ENCODE measurements around the gene F7. TPM values are rescaled to one million over a fixed set of nuclear protein-coding genes. Genes with fewer than 3 reads are reported as not detected.

Gene F7
- total RNA-seq, 1 donor from 2014 or later, result 0.35 TPM

GRCh38 chr13:113086031-113086750, 19.4 kb upstream of the F7 start:
- DNase-seq (ENCODE audit: low spot score), result no peak

DNA sequence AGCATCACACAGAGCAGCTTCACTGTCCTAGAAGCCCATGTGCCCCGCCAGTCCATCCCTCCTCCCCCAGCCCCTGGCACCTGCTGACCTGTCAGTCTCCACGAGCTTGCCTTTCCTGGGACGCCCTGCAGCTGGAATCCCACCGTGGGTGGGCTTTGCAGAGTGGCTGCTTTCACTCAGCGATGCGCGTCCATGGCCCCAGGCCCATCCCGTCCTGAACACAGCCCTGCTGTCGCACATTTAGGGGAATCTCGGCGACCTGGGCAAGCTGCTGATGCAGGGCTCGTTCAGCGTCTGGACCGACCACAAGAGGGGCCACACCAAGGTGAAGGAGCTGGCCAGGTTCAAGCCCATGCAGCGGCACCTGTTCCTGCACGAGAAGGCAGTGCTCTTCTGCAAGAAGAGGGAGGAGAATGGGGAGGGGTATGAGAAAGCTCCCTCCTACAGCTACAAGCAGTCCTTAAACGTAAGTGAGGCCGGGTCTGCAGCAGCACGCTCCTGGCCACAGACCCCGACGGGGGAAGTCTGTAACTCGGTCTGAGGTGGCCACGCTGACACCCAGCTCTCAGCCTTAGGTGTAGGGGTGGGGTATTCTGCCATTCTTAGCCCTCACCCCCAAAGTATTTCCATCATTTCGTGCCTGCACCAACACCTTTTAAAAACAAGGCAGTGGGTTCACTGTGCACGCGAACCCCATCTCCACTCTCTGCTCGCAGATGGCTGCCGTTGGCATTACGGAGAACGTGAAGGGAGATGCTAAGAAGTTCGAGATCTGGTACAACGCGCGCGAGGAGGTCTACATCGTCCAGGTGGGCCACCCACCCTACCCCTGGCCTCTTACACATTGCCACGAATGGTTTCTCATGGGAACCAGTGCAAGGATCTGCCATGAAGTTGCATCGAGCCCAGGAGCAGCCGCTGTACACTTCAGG, 18.3 kb upstream of the F7 start:
- DNase-seq (ENCODE audit: low spot score), result no peak

- no peak for DNase-seq (ENCODE audit: low spot score)
Measured at GRCh38 chr13:113087923-113088690, 17.5 kb upstream of the F7 start.

DNA sequence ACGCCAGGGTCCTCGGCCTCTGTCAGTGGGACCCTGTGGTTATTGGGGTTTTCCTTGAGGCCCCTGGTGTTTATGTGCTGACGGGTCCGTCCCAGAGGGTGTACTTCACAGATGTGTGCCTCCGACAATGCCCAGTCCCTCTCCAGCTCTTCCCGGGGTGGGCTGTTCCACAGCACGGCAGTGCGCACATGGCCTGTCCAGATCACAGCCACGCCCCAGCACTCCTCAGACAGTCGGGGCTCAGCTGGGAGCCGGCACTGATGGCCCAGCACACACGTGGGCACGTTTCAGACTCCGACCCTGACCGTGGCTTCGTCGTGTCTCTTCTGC, 16.9 kb upstream of the F7 start:
- no peak for DNase-seq (ENCODE audit: low spot score)

- DNase-seq (ENCODE audit: low spot score), result no peak
Measured at GRCh38 chr13:113089693-113090414, 15.7 kb upstream of the F7 start.

GRCh38 chr13:113090415-113090770, 15.2 kb upstream of the F7 start:
- no peak for DNase-seq (ENCODE audit: low spot score)

DNA sequence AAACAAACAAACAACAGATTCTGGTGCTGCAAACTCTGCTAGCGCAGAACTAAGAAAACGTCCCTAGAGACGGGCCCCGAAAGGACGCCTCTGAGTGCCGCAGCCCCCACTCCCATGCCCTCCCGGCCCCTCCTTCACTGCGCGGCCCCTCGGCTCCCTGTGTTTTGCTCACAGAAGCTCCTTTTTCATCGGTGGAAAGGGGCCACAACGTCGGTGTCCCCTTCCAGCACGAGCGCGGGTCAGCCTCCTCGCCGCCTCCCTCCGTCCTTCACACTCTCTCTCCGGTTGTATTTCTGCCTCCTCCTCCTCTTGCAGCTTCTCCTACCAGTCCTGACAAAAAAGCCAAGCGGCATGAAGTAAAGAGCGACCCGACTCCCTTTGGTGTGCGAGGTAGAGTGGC, 14.8 kb upstream of the F7 start:
- DNase-seq (ENCODE audit: low spot score), result no peak

DNA sequence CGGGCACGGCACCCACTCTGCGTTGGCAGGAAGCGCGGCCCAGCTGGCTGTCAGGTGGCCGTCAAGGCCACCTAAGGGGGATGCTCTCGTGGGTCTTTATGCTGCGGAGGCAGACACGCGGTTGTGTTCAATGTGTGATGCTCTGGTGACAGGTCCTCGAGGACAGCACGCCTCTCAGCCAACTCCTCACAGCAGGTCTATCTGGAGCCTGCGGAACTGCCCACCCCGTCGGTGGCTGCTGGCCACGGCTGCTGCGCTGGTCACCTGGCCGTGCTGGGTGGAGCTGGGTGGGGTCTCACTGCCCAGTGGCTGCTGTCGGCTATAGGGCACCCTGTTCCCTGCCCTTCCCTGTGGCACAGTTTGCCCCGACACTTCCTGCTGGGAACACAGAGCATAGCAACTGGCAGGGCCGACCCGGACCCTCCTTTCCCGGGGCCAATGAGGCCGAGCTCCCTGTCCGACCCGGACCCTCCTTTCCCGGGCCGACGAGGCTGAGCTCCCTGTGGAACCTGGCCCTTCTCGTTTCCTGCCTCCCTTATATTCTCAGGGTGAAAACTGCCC, 14.3 kb upstream of the F7 start:
- DNase-seq (ENCODE audit: low spot score), result no peak

DNA sequence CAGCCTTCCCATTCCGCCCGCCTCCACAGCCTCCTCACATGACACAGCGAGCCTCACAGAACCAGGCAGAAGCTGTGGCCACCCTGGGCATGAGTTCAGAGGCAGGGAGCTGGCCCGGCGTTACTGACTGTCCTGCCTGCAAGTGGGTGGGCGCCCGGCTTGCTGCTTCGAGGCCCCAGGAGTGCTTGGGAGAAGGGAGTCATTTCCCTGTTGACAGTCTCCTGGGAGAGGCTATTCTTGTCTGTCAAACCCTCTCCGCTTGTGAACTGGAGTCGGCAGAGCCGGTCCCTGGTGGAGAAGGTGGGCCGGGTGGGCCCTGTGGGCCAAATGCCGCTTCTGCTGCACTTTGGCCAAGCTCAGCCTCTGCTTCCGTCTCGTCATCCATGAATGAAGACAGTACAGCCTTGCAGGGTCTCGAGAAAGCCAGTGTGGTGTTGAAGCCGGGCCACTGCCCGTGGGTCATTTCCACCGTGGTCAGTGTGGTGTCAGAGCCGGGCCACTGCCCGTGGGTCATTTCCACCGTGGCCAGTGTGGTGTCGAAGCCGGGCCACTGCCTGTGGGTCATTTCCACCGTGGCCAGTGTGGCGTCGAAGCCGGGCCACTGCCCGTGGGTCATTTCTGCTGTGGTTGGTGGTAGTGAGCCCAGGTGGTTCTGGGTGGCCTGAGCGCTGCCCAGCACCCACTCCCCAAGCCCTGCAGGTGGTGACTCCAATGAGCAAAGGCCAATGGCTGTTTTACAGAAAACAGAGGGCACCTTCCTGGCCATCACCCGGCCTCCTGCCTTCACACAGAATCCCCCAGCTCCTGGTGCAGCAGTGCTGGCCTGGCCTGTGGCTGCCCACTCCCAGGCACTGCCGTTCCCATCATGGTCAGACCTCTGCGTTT, 13.5 kb upstream of the F7 start:
- DNase-seq (ENCODE audit: low spot score), result no peak

DNA sequence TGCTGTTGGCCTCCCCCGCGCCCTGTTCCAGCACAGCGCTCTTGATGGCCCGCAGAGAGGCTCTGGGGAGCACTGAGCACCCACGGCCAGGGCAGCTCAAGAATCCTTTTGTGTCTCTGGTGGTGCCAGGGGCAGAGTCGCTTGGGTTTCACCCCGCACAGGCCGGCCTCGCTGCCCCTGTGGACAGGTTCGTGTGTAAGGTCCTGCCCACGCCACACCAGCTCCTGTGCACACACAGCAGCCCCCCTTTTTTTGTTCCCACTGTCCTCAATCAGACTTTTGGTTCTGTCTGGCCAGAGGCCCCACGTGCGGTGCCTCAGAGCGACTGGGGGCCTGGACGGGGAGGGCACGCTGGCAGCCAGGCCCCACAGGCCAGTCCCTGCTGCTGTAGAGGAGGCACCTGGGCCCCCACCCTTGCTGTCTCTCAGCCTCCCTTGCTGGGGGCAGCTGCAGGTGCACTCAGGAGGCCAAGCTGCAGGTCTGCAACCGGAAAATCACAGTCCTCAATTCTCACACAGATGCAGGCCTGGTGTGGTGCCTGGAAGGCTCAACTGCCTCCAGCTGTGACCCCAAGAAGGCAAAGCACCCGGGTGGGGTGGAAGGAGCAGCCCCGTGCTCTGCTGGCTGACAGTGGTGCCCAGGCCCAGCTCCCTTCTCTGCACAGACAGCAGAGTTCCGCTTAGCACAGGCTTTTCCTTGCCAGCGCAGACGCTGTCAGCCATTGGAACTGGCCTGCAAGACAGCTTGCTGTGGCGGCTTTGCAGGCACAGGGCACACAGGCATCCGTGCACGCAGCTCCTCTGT, 12.6 kb upstream of the F7 start:
- no peak for DNase-seq (ENCODE audit: low spot score)

DNA sequence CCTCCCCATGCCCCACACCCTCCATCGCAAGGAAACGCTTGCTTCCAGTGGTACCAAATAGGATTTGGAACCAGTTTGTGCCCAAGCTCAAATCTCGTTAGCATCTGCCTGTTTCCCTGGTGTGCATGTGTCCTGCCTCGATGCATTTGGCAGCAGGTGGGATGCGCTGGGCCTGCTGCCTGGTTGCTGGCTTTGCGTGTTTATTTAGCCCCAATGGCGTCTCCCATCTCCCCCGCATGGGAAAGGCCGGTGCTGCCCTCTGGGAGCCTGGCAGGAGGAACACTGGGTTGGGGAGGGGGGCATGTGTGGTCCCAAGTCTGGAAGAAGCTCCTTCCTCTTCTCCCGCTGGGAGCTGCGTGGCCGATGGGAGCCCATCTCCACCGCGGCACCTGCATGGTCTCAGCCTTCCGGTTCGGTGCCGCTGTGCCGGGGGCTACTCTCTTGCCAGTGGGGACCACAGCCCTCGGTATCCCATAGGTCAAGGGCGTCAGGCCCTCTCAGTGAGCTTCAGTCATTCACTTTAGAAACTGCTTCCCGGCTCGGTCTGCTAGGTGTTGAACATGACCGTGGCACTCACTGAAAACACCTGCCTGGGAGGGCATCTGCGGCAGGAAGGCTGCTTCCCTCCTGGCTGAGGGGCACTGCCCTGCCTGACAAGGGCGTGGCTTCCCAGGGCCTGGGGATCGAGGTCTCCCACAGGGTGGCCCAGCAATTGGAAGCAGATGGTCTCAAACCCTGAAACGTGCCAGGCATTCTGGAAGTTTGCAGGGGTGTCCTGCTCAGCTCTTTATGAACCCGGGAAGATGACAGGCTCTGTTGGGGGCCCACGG, 11.8 kb upstream of the F7 start:
- no peak for DNase-seq (ENCODE audit: low spot score)

DNA sequence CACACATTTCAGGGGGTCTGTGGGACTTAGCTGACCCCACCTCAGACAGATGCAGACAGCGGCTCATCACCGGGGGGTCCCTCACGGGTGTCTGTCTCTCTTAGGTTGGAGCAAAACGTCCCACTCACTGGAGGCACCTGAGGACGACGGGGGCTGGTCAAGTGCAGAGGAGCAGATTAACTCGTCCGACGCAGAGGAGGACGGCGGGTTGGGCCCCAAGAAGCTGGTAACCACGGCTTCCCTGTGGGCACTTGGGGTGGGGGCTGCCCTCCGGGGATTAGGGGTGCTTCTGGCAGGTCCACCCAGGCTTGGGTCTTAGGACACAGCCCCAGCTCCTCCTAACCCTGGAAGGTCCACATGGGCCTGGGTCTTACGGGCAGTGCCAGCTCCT, 11.2 kb upstream of the F7 start:
- no peak for DNase-seq (ENCODE audit: low spot score)

DNA sequence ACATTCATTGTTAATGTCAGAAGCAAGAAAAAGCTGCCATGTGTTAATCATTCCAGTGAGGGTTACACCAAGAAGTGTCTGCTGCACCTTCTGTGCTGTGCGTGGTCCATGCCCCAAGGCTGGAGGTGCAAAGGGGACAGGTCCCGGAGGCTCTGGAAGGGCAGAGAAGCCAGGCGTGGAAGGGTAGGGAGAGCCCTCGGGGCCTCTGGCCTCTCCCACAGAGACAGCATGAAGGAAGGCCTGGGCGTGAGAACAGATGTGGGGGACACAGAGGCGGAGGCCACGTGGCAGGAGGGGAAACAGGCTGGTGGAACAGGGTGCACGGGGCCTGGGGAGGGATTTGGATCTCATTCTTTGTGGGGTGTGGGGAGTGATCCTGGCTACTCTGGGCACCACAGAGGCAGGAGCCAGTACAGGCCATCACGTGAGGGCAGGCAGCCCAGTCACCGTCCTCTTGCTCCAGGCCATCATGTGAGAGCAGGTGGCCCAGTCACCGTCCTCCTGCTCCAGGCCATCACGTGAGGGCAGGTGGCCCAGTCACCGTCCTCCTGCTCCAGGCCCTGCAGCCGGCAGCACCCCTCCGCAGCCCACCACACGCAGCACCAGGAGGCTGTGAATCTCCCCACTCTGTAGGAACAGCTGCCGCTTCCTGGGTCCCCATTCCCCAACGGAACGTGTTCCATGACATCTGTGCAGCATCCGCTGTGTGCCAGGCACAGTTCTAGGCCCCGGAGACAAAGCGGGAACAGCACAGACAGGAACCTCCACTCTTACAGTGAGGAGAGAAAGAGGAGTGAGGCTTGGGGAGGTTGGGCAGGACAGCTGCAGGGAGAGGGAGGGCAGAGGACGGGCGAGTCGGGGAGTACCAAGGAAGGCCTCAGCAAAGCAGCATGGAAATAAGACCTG, 10.2 kb upstream of the F7 start:
- DNase-seq (ENCODE audit: low spot score), result no peak

GRCh38 chr13:113096052-113096744, 9.4 kb upstream of the F7 start:
- no peak for DNase-seq (ENCODE audit: low spot score)

DNA sequence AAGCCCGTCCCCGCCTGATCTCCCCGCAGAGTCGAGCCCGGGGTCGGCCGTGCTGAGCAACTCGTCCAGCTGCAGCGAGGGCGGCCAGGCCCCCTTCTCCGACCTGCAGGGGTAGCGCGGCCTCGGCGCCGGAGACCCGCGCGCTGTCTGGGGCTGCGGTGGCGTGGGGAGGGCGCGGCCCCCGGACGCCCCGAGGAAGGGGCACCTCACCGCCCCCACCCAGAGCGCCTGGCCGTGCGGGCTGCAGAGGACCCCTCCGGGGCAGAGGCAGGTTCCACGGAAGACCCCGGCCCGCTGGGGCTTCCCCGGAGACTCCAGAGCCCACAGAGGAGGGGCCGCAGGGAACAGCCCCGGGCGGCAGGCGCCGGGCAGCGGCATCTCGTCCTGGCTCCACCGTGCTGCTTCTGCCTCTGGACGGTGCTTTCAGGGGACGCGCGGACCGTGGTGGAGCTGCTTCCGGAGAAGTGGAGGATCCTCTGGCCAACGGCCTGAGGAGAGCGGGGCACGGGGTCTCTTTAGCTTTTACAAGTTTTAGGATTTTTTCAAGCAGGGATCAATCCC, 8.8 kb upstream of the F7 start:
- no peak for DNase-seq (ENCODE audit: low spot score)

- no peak for DNase-seq (ENCODE audit: low spot score)
Measured at GRCh38 chr13:113097651-113098050, 7.9 kb upstream of the F7 start.

All from mesenteric fat pad (tissue), 1 donor.